Measurements from ENCODE around the gene KCNQ1OT1. TPM values are rescaled to one million over a fixed set of nuclear protein-coding genes. Genes with fewer than 3 reads are reported as not detected.

The KCNQ1OT1 gene
- polyA plus RNA-seq, 1 of the 3 experiments (the other 2 are of a cell fraction): 0.03 TPM

GRCh38 chr11:2677127-2677526 lies 22.7 kb downstream of the KCNQ1OT1 start:
- ChIA-PET CTCF (interaction anchor here (1.0 to 9.2 kb wide), 3 partner anchors 102 to 207 kb away, joined by 3 to 64 read pairs (median 5); no protein-coding TSS in a partner anchor), POLR2A (no interaction called here)
- no peaks in the 10 kb centered on the region for H3K9me2 ChIP-seq
- 19% methylated on average over 1 of the region's 1 CpG for WGBS (ENCODE audit: low lambda C conversion rate)
- no peaks in the 10 kb centered on the region for H3K36me3 ChIP-seq (replicated peaks in 1 of 2; ENCODE audit: control insufficient read depth in 1 of 2, insufficient read depth in 2 of 2, low read length in 1 of 2)
- H3K27ac ChIP-seq (ENCODE audit: low read depth in 2 of 2, low read length in 1 of 2): no peak overlapping the region; a peak in 1 of 4 replicates
- H3K9ac ChIP-seq: no peak overlapping the region
- no peaks in the 10 kb centered on the region for H3F3A ChIP-seq (replicated peaks; ENCODE audit: insufficient read depth)
- no peak overlapping the region for H2AFZ ChIP-seq (ENCODE audit: low read depth)
- 0 out of 2 replicates have a peak, but pooled peaks cover 3% of the 10 kb centered on the region for H4K20me1 ChIP-seq (ENCODE audit: insufficient read depth)
- peaks cover 0 to 53% of the 10 kb centered on the region in 2 experiments; a peak in 2 of 4 replicates for H3K4me1 ChIP-seq (ENCODE audit: control insufficient read depth in 1 of 2, insufficient read depth in 2 of 2, low read depth in 1 of 2, low read length in 1 of 2)
- no peak overlapping the region for H3K4me2 ChIP-seq
- H3K79me2 ChIP-seq (ENCODE audit: insufficient read depth): peaks cover 14% of the 10 kb centered on the region
- no peaks in the 10 kb centered on the region for H3K27me3 ChIP-seq (ENCODE audit: insufficient read depth)
- H3K9me3 ChIP-seq: no peaks in the 10 kb centered on the region
- TF ChIP-seq FOXJ3 (CRISPR knock-in tag; IDR thresholded peaks at IDR 0.05): no peak
- TF ChIP-seq MAX (IDR thresholded peaks at IDR 0.05; ENCODE audit: low read depth): no peak
- 0 out of 2 replicates have a peak, but pooled peaks have one; percentile 10 for TF ChIP-seq RCOR1 (IDR thresholded peaks at IDR 0.05; ENCODE audit: low read length)
- TF ChIP-seq FOSL2 (IDR thresholded peaks at IDR 0.05; ENCODE audit: borderline replicate concordance, low read depth): no peak
- TF ChIP-seq GATA2 (CRISPR knock-in tag; IDR thresholded peaks at IDR 0.05): peak; percentile 41; the same call in 1 of the 2 replicates
- no peak for TF ChIP-seq RFX5 (IDR thresholded peaks at IDR 0.05; ENCODE audit: low read length)
- no peak for TF ChIP-seq ELF1 (IDR thresholded peaks at IDR 0.05)
- no peak for TF ChIP-seq SIN3A (IDR thresholded peaks at IDR 0.05; ENCODE audit: borderline replicate concordance, low read depth, low read length)
- DNase-seq: no peak
- no peak overlapping the region for H3K4me3 ChIP-seq (ENCODE audit: low read depth in 2 of 2, low read length in 1 of 2)

GRCh38 chr11:2675540-2675939 lies 24.3 kb downstream of the KCNQ1OT1 start:
- peaks cover 0 to 57% of the 10 kb centered on the region in 2 experiments; a peak in 2 of 4 replicates for H3K4me1 ChIP-seq (ENCODE audit: control insufficient read depth in 1 of 2, insufficient read depth in 2 of 2, low read depth in 1 of 2, low read length in 1 of 2)
- POLR2A ChIA-PET: interaction anchor here (1.8 kb wide), 1 partner anchor 11 kb away, joined by 4 read pairs; no protein-coding TSS in a partner anchor
- 0 out of 2 replicates have a peak, but pooled peaks cover 3% of the 10 kb centered on the region for H4K20me1 ChIP-seq (ENCODE audit: insufficient read depth)
- TF ChIP-seq GABPA (IDR thresholded peaks at IDR 0.05; ENCODE audit: low read depth) (no peak), USF2 (IDR thresholded peaks at IDR 0.05; ENCODE audit: borderline replicate concordance, low read depth, low read length) (no peak), SIN3A (IDR thresholded peaks at IDR 0.05; ENCODE audit: borderline replicate concordance, low read depth, low read length) (no peak), USF1 (IDR thresholded peaks at IDR 0.05; ENCODE audit: borderline replicate concordance, low read depth) (no peak), ZBTB33 (IDR thresholded peaks at IDR 0.05; ENCODE audit: borderline replicate concordance, low read depth) (no peak), EZH2phosphoT487 (IDR thresholded peaks at IDR 0.05; ENCODE audit: borderline replicate concordance, low read depth) (no peak), IRF3 (IDR thresholded peaks at IDR 0.05; ENCODE audit: low read depth, low read length) (no peak), MEF2A (IDR thresholded peaks at IDR 0.05; ENCODE audit: borderline replicate concordance, low read depth) (no peak), NRF1 (IDR thresholded peaks at IDR 0.05; ENCODE audit: low read depth, low read length) (no peak), FOSL2 (IDR thresholded peaks at IDR 0.05; ENCODE audit: borderline replicate concordance, low read depth) (no peak), MXI1 (IDR thresholded peaks at IDR 0.05; ENCODE audit: low read depth, low read length) (peak; percentile 90; the same call in 1 of the 2 replicates), RFX5 (IDR thresholded peaks at IDR 0.05; ENCODE audit: low read length) (no peak), MAX (IDR thresholded peaks at IDR 0.05; ENCODE audit: low read depth) (no peak), POLR2AphosphoS5 (IDR thresholded peaks at IDR 0.05; ENCODE audit: low read depth, low read length) (no peak)

More at GRCh38 chr11:2675540-2675939, 24.3 kb downstream of the KCNQ1OT1 start:
- H3F3A ChIP-seq (replicated peaks; ENCODE audit: insufficient read depth): no peaks in the 10 kb centered on the region
- no peaks in the 10 kb centered on the region for H3K9me3 ChIP-seq
- no peak overlapping the region for H3K4me2 ChIP-seq
- H2AFZ ChIP-seq (ENCODE audit: low read depth): no peak overlapping the region
- no peaks in the 10 kb centered on the region for H3K36me3 ChIP-seq (replicated peaks in 1 of 2; ENCODE audit: control insufficient read depth in 1 of 2, insufficient read depth in 2 of 2, low read length in 1 of 2)
- peak overlapping the region in 1 of 2 experiments; percentile 89; a peak in 2 of 4 replicates for H3K27ac ChIP-seq (ENCODE audit: low read depth in 2 of 2, low read length in 1 of 2)
- no peak overlapping the region for H3K4me3 ChIP-seq (ENCODE audit: low read depth in 2 of 2, low read length in 1 of 2)
- WGBS (ENCODE audit: low lambda C conversion rate): 36% methylated on average over 5 of the region's 7 CpGs
- H3K9me2 ChIP-seq: no peaks in the 10 kb centered on the region
- DNase-seq: peak; percentile 90
- no peaks in the 10 kb centered on the region for H3K27me3 ChIP-seq (ENCODE audit: insufficient read depth)
- no peak overlapping the region for H3K9ac ChIP-seq
- CTCF ChIA-PET: interaction anchor here (1.2 to 9.2 kb wide), 5 partner anchors 33 to 212 kb away, joined by 4 to 64 read pairs (median 5); partner anchors contain the start of gene CDKN1C
- peaks cover 8% of the 10 kb centered on the region for H3K79me2 ChIP-seq (ENCODE audit: insufficient read depth)

Data from SK-N-SH (cell line).